ENCODE data around the gene NPAT.
"Not testable (repeated sequence)": the region's sequence is repeated elsewhere in the genome, so short reads cannot be mapped to it uniquely, and the experiment has no call there.

Gene NPAT

DNA sequence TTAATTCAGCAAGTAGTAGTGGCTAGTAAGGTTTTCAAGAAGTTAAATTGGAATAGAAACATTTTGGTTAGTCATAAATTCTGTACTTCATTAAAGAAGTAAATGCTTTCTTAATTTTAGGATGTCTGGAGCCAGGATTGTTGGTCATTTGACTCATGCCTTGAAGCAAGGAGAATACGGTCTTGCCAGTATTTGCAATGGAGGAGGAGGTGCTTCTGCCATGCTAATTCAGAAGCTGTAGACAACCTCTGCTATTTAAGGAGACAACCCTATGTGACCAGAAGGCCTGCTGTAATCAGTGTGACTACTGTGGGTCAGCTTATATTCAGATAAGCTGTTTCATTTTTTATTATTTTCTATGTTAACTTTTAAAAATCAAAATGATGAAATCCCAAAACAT is 75.3 kb downstream of the NPAT start:
- no peak for DNase-seq

DNA sequence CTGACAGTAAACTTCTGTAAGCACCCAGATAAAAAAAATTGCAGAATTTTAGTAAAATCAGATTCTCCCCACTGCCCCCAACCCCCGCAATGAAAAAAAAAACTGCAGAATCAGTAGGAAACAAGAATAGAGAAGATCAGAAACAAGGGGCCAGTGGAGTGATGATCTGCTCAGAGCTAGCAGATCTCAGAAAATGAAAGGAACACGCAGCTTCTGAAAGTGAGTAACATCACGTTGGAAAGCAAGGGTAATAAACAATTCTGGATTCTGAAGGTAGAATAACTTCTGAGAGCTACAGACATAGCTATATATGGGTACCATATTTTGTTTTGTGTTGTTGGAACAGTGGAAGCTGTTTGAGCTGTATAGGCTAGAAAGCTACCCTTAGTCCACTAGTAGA is 77.8 kb downstream of the NPAT start:
- DNase-seq: no peak

GRCh38 chr11:108142304-108142703 is 80.1 kb downstream of the NPAT start:
- no peak for DNase-seq

- DNase-seq: no peak
Measured at GRCh38 chr11:108137212-108137611, 85.2 kb downstream of the NPAT start.

DNA sequence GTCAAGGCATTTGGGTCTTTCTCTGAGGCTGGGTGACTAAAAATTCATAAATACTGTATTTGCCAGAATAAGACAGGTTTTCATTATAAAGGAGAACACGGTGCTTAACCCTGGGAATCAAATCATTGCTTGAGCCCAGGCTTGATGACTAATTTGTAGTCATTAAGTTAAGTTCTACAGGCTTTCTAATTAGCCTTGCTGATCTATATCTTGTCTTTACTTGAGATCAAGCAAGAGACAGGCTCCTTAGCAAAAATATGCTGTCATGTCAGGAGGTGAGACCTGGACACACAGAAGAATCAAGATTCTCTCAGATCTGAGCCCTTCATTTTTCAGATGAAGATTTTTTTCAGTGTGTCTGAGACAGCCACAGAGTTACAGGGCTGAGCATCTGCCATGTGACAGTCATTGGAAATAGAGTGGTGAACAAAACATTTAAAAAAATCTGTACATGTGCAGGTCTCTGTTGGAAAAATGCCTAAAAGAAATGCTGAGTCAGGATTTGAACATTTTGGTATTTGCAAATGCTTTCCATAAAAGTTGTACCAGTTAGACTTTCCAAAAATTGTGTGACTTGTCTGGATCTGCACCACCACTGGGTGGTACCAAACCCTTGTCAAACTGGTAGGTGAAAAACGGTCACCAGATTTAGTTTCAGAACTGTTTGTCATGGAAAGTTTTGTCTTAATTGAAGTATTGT is 86.4 kb downstream of the NPAT start:
- DNase-seq: no peak

- not testable (repeated sequence) for DNase-seq
Measured at GRCh38 chr11:108132993-108133538, 89.4 kb downstream of the NPAT start.

GRCh38 chr11:108131993-108132392 is 90.4 kb downstream of the NPAT start:
- no peak for DNase-seq

DNA sequence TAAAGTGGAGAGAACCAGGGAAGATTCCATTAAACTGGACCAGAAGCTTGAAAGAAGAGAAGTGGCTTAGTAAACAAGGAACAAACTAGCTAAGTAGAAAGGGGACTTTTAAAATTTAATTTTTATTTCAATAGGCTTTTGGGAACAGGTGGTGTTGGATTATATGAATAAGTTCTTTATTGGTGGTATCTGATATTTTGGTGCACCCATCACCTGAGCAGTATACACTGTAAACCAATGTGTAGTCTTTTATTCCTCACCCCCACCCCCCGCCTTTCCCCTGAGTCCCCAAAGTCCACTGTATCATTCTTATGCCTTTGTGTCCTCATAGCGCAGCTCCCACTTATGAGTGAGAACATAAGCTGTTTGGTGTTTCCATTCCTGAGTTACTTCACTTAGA is 93.7 kb downstream of the NPAT start:
- DNase-seq: no peak

GRCh38 chr11:108125096-108125495 is 97.3 kb downstream of the NPAT start:
- no peak for DNase-seq

GRCh38 chr11:108122166-108122628 is 100.2 kb downstream of the NPAT start:
- peak in 1 of 2 experiments; percentile 30 for DNase-seq

DNA sequence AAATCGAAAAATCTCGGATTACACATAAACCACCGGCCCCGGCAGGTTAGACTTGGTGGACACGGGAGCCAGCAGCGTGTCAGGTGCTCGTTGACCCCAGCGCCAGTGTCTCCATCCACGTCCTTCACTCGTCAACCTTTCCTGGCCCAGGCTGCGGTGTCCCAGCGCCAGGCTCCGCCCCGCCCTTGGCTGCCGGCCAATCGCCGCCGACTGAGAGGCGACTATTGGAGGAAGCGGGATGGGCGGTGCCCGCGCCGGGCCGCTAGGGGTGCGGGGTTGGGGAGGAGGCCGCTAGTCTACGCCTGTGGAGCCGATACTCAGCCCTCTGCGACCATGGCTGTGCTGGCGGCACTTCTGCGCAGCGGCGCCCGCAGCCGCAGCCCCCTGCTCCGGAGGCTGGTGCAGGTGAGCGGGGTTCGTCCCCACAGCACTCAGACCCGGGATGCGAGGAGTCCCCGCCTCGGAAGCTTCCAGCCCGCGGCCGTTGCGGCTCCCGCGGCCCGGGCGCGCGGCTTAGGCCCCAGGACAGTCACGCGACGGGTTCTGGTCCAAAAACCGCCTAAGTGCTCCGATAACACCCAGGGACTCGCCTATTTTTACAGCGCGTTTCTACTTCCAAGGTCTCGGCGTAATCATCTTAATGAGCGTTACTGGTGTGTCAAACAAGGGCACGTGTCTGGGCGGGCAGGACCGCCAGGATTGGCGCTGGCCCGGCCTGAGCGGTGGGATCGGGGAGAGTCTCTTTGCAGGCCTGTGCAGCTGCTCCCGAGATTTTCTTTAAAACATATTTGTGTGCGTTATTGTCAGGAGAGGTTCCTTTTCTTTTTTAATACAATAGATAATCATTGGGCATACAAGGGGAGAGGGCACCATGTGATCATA is 100.9 kb downstream of the NPAT start, which contains the start of gene ACAT1:
TSS of gene ACAT1 (plus strand) at position 294 of the 882 bp plus-strand sequence. CDS start at position 334, 40 bp downstream.
- peak; percentile 88 to 98 for DNase-seq

DNA sequence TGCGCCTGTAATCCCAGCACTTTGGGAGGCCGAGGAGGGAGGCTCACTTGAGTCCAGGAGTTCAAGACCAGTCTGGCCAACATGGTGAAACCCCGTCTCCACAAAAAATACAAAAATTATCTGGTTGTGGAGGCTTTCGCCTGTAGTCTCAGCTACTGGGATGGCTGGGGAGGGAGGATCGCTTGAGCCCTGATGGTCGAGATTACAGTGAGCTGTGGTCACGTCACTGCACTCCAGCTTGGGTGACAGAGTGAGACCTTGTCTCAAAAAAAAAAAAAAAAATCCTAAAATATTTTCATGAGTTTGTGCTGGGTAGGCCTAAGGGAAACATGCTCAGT is 101.5 kb downstream of the NPAT start:
- not testable (repeated sequence) for DNase-seq

DNA sequence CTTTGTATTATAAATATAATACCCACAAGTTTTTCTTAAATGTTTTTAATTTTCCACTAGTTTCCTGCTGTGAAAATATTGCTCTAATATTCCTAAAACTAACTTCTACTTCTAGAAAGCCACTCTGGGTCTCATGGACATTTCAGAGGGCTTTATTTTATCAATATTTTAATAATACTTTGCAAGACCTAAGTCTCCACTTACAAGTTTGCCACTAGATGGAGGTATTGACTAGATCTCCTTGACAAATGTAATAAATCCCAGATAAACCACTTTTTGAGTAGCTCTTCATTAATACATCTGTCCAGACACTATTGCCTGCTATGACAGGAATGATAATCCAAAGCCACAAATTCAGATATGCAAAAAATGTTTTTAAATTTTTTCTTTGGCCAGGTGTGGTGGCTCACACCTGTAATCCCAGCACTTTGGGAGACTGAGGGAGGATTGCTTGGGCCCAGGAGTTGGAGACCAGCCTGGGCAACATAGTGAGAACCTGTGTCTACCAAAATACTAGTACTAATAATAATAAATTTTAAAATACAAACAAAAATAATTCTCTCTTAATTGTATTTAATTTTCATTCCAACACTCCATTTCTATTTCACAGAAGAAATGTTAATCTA is 104.6 kb downstream of the NPAT start:
- peak; percentile 52 to 73 for DNase-seq

DNA sequence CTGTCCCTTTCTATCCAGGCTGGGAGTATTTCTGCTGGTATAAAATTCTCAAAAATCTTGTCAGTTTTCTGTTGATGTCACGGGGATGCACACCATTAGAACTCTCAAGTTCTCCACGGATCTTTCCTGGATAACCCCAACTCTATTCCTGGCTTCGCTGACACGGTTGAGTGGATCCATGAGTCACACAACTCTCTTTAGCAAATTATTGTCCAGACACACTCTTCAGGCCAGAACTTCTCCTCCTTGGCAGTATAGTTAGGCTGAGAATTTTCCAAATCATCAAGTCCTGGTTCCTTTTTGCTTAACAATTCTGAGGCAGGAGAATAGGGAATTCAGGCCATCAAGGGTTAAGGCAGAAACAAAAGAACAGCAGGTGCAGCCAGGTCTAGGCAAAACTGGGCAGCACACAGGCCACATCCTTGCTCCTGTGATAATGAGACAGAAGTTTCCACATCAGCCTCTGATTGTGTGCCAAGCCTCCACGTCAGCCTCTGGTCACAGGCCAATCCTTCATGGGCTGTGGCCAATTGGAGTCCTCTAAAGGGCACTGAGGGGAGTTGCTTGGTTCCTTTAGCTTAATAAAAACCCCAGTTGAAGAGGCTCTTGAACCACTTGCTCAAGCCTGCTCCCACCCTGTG is 106.8 kb downstream of the NPAT start:
- DNase-seq: peak; percentile 96 to 97

DNA sequence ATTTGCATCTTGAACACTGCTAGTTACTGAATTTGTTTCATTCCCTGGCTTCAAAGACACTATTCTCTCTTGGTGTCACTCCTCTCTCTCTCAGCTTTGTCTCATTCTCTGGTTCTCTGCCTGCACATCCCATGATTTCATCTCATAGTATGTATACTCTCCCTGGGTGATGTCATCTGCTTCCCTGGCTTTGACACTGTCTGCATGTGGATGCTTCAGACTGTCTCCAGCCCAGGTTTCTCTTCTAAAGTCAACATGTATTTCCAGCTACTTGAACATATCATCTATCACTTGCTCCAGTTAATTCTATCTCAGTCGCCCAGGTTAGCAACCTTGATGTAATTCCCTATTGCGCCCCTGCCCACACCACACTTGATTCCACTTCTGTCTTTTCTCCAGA is 110.4 kb downstream of the NPAT start:
- no peak for DNase-seq

DNA sequence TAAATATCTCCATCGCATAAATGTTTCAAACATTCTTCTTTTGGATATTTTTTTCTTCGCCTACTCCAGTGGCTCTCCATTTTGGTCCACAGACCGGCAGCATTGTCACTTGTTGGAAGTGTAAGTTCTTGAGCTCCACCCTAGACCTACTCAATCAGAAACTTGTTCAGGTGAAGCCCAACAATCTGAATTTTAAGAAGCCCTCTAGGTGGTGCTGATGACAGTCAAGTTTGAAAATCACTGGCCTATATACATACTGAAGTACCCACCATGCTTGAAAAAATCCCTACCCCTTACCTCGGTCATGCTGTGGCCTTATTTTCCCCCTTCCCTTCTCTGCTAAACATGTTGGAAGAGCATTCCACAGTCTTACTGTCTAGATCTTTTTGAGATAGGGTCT is 111.3 kb downstream of the NPAT start:
- DNase-seq: no peak
